ENCODE results near the gene POMT1.
"Not testable (repeated sequence)": the region's sequence is repeated elsewhere in the genome, so short reads cannot be mapped to it uniquely, and the experiment has no call there.

Gene POMT1

DNA sequence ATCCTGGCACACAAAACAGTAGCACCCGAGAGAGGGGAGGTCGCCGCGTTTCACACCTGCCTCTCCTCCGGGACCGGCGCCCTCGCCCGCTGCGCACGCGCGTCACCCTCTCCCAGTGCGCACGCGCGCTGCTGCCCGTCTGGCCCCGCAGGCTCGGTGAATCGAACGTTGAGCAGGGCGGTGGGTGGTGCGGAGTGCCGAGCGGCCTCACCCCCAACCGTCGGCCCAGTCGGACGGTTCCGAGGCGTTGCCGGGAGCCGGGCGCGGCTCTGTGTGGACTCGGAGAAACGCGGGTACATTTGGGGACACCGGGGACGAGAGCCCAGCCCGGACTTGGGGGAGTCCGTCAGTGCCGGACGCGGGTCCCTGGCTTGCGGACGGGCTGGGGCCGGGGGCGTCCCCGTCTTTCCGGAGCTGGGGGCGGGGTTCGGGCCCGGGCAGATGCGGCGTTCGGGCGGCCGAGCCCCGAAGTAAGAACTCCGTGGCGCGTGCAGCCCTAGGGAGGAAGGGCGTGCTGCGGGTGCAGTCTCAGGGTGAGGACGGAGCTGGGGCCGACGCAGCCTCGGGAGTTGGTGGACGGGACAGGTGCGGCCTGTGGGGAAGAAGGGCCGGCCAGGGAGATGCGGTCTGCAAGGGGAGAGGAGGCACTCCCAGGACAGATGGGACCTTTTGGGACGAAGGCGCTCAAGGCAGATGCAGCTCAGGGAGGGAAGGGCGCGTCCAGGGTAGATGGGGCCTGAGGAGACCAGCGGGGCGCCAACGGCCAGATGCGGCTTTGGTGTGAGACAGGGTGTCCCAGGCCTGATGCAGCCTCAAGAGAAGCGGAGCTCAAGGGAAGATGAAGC lies at the start of gene POMT1:
Gene POMT1, plus strand, starts transcription at position 138 of the 845 bp plus-strand sequence. CDS start 1,301 bp downstream, outside the sequence.
- Histone ChIP-seq H3K36me3 (ENCODE audit: control insufficient read depth in 1 of 2, insufficient read depth in 2 of 2, low read length in 2 of 2) (peaks cover 6 to 28% of the 10 kb centered on the region in 2 donors), H3K9me3 (ENCODE audit: control insufficient read depth in 1 of 2, low read length in 2 of 2) (no peaks in the 10 kb centered on the region), H3K27ac (ENCODE audit: low read depth, low read length) (no peak within 1 kb of the TSS), H3K9ac (ENCODE audit: low read depth in 1 of 2, low read length in 2 of 2) (peak within 1 kb of the TSS; percentile 63 to 76), H3K27me3 (ENCODE audit: control insufficient read depth in 1 of 2, insufficient read depth in 2 of 2, low read length in 2 of 2) (no peaks in the 10 kb centered on the region), H3K4me1 (ENCODE audit: control insufficient read depth in 1 of 2, insufficient read depth in 2 of 2, low read length in 2 of 2) (peaks cover 20 to 28% of the 10 kb centered on the region in 2 donors), H3K4me3 (ENCODE audit: low read depth in 1 of 2, low read length in 2 of 2) (peak within 1 kb of the TSS; percentile 79 to 82)

GRCh38 chr9:131454028-131454427 lies 48.7 kb upstream of the POMT1 start:
- Histone ChIP-seq H3K27ac (ENCODE audit: low read depth, low read length) (no peak overlapping the region), H3K4me1 (ENCODE audit: control insufficient read depth in 1 of 2, insufficient read depth in 2 of 2, low read length in 2 of 2) (no peaks in the 10 kb centered on the region), H3K36me3 (ENCODE audit: control insufficient read depth in 1 of 2, insufficient read depth in 2 of 2, low read length in 2 of 2) (peaks cover 36 to 81% of the 10 kb centered on the region in 2 donors), H3K27me3 (ENCODE audit: control insufficient read depth in 1 of 2, insufficient read depth in 2 of 2, low read length in 2 of 2) (no peaks in the 10 kb centered on the region), H3K4me3 (ENCODE audit: low read depth in 1 of 2, low read length in 2 of 2) (no peak overlapping the region), H3K9ac (ENCODE audit: low read depth in 1 of 2, low read length in 2 of 2) (no peak overlapping the region), H3K9me3 (ENCODE audit: control insufficient read depth in 1 of 2, low read length in 2 of 2) (no peaks in the 10 kb centered on the region)

- H3K4me1 ChIP-seq (ENCODE audit: control insufficient read depth in 1 of 2, insufficient read depth in 2 of 2, low read length in 2 of 2); H3K27ac ChIP-seq (ENCODE audit: low read depth, low read length); H3K4me3 ChIP-seq (ENCODE audit: low read depth in 1 of 2, low read length in 2 of 2); H3K9me3 ChIP-seq (ENCODE audit: control insufficient read depth in 1 of 2, low read length in 2 of 2); H3K27me3 ChIP-seq (ENCODE audit: control insufficient read depth in 1 of 2, insufficient read depth in 2 of 2, low read length in 2 of 2); H3K9ac ChIP-seq (ENCODE audit: low read depth in 1 of 2, low read length in 2 of 2): not testable (repeated sequence)
- H3K36me3 ChIP-seq (ENCODE audit: control insufficient read depth in 1 of 2, insufficient read depth in 2 of 2, low read length in 2 of 2), result peaks cover 44 to 83% of the 10 kb centered on the region in 2 donors
Measured at GRCh38 chr9:131455655-131456054, 47.1 kb upstream of the POMT1 start.

DNA sequence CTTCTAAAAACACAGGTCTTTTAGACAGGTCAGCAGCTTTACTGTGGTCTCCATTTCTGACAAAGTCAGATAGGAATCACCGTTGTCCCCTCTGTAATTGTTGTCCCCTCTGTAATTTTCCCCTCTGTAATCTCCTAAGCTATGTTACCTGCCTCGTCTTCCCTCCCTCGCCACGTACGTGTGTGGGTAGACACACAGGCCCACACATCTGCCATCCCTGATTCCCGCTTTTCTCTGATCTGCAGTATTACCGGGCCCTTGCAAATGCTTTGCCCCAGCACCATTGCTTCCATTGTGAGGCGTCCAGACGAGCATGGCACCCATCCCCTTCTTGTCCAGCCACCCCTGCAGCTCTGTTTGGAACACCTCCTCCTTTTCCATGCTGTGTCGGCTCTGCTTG lies 45.0 kb upstream of the POMT1 start:
- H3K9me3 ChIP-seq (ENCODE audit: control insufficient read depth in 1 of 2, low read length in 2 of 2), result no peaks in the 10 kb centered on the region
- no peaks in the 10 kb centered on the region for H3K27me3 ChIP-seq (ENCODE audit: control insufficient read depth in 1 of 2, insufficient read depth in 2 of 2, low read length in 2 of 2)
- H3K36me3 ChIP-seq (ENCODE audit: control insufficient read depth in 1 of 2, insufficient read depth in 2 of 2, low read length in 2 of 2), result peaks cover 49 to 90% of the 10 kb centered on the region in 2 donors
- H3K27ac ChIP-seq (ENCODE audit: low read depth, low read length), result no peak overlapping the region
- H3K4me1 ChIP-seq (ENCODE audit: control insufficient read depth in 1 of 2, insufficient read depth in 2 of 2, low read length in 2 of 2), result no peaks in the 10 kb centered on the region
- no peak overlapping the region for H3K4me3 ChIP-seq (ENCODE audit: low read depth in 1 of 2, low read length in 2 of 2)
- H3K9ac ChIP-seq (ENCODE audit: low read depth in 1 of 2, low read length in 2 of 2), result no peak overlapping the region

DNA sequence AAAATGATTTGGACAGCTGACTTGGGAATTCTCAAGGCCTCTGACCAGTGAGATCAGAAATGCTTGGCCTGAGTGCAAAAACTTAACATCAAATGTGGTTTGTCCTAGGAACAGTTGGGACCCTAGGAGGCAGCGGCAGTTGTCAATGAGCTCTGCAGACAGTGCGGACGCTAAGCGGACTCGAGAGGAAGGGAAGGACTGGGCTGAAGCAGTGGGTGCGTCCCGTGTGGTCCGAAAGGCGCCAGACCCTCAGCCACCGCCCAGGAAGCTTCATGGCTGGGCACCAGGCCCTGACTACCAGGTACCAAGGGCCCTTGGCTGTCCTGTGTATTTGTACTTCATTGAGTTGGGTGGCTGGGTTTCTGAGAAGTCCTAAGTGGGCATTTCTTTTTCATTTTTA lies 43.7 kb upstream of the POMT1 start:
- Histone ChIP-seq H3K4me1 (ENCODE audit: control insufficient read depth in 1 of 2, insufficient read depth in 2 of 2, low read length in 2 of 2) (no peaks in the 10 kb centered on the region), H3K9me3 (ENCODE audit: control insufficient read depth in 1 of 2, low read length in 2 of 2) (no peaks in the 10 kb centered on the region), H3K4me3 (ENCODE audit: low read depth in 1 of 2, low read length in 2 of 2) (no peak overlapping the region), H3K9ac (ENCODE audit: low read depth in 1 of 2, low read length in 2 of 2) (no peak overlapping the region), H3K36me3 (ENCODE audit: control insufficient read depth in 1 of 2, insufficient read depth in 2 of 2, low read length in 2 of 2) (peaks cover 51 to 86% of the 10 kb centered on the region in 2 donors), H3K27ac (ENCODE audit: low read depth, low read length) (no peak overlapping the region), H3K27me3 (ENCODE audit: control insufficient read depth in 1 of 2, insufficient read depth in 2 of 2, low read length in 2 of 2) (no peaks in the 10 kb centered on the region)

GRCh38 chr9:131461166-131461565 lies 41.6 kb upstream of the POMT1 start:
- Histone ChIP-seq H3K4me1 (ENCODE audit: control insufficient read depth in 1 of 2, insufficient read depth in 2 of 2, low read length in 2 of 2) (no peaks in the 10 kb centered on the region), H3K36me3 (ENCODE audit: control insufficient read depth in 1 of 2, insufficient read depth in 2 of 2, low read length in 2 of 2) (peaks cover 55 to 88% of the 10 kb centered on the region in 2 donors), H3K27me3 (ENCODE audit: control insufficient read depth in 1 of 2, insufficient read depth in 2 of 2, low read length in 2 of 2) (no peaks in the 10 kb centered on the region), H3K4me3 (ENCODE audit: low read depth in 1 of 2, low read length in 2 of 2) (no peak overlapping the region), H3K9me3 (ENCODE audit: control insufficient read depth in 1 of 2, low read length in 2 of 2) (no peaks in the 10 kb centered on the region), H3K27ac (ENCODE audit: low read depth, low read length) (no peak overlapping the region), H3K9ac (ENCODE audit: low read depth in 1 of 2, low read length in 2 of 2) (no peak overlapping the region)

DNA sequence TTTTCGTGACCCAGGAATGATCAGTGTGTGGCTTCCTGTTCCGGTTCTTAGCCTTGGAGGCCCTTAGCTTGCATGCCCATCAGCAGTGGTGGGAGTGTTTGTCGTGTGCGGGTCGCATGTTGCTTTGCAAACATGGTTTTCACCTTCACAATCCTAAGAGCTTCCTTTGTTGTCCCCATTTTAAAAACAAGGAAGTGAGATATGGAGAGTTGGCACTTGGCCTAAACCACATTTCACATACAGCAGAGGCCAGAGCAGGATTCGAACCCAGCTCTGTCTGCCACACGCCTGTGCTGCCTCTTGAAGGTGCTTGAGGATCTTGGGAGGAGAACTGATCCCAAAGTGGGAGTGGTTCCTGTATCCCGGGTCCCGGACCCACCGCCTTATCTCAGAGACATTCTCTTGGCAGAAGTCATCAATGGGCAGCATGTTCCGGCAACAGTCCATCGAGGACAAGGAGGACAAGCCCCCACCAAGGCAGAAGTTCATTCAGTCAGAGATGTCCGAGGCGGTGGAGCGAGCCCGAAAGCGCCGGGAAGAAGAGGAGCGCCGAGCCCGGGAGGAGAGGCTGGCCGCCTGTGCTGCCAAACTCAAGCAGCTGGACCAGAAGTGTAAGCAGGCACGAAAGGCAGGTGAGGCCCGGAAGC lies 38.2 kb upstream of the POMT1 start:
- H3K4me1 ChIP-seq (ENCODE audit: control insufficient read depth in 1 of 2, insufficient read depth in 2 of 2, low read length in 2 of 2), result no peaks in the 10 kb centered on the region
- H3K9ac ChIP-seq (ENCODE audit: low read depth in 1 of 2, low read length in 2 of 2), result no peak overlapping the region
- H3K4me3 ChIP-seq (ENCODE audit: low read depth in 1 of 2, low read length in 2 of 2), result no peak overlapping the region
- no peaks in the 10 kb centered on the region for H3K9me3 ChIP-seq (ENCODE audit: control insufficient read depth in 1 of 2, low read length in 2 of 2)
- H3K27ac ChIP-seq (ENCODE audit: low read depth, low read length), result no peak overlapping the region
- no peaks in the 10 kb centered on the region for H3K27me3 ChIP-seq (ENCODE audit: control insufficient read depth in 1 of 2, insufficient read depth in 2 of 2, low read length in 2 of 2)
- peaks cover 55 to 89% of the 10 kb centered on the region in 2 donors for H3K36me3 ChIP-seq (ENCODE audit: control insufficient read depth in 1 of 2, insufficient read depth in 2 of 2, low read length in 2 of 2)

- Histone ChIP-seq H3K36me3 (ENCODE audit: control insufficient read depth in 1 of 2, insufficient read depth in 2 of 2, low read length in 2 of 2) (peaks cover 57 to 89% of the 10 kb centered on the region in 2 donors), H3K4me1 (ENCODE audit: control insufficient read depth in 1 of 2, insufficient read depth in 2 of 2, low read length in 2 of 2) (no peaks in the 10 kb centered on the region), H3K4me3 (ENCODE audit: low read depth in 1 of 2, low read length in 2 of 2) (no peak overlapping the region), H3K27ac (ENCODE audit: low read depth, low read length) (no peak overlapping the region), H3K9ac (ENCODE audit: low read depth in 1 of 2, low read length in 2 of 2) (no peak overlapping the region), H3K9me3 (ENCODE audit: control insufficient read depth in 1 of 2, low read length in 2 of 2) (no peaks in the 10 kb centered on the region), H3K27me3 (ENCODE audit: control insufficient read depth in 1 of 2, insufficient read depth in 2 of 2, low read length in 2 of 2) (no peaks in the 10 kb centered on the region)
Measured at GRCh38 chr9:131465401-131465800, 37.3 kb upstream of the POMT1 start.

DNA sequence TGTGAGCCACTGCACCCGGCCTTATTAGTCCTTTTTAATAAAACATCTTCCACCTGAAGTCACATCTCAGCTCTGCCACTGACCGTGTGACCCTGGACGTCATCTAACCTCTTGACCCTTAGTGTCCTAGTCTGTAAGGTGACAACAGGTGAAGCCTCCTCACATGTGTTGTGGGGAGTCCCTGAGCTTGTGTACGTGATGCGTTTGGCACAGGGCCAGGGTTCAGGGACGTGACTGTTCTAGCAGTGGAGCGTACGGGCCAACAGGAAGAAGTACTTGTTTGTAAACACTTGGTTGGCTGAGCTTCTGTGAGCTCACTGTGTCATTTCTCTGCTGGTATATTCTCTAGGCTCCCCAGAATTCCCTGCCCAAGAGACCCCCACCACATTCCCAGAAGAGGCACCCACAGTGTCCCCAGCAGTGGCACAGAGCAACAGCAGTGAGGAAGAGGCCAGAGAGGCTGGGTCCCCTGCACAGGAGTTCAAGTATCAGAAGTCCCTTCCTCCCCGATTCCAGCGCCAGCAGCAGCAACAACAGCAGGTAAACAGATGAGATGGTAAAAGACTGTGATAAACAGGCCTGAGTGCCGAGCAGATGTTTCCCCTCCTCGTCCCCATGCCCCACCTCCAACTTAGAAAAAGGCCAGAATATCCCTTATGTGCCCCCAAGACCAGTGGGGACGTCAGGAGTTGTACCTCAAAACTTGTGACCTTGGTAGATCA lies 35.3 kb upstream of the POMT1 start:
- H3K36me3 ChIP-seq (ENCODE audit: control insufficient read depth in 1 of 2, insufficient read depth in 2 of 2, low read length in 2 of 2), result peaks cover 55 to 85% of the 10 kb centered on the region in 2 donors
- H3K27ac ChIP-seq (ENCODE audit: low read depth, low read length), result no peak overlapping the region
- H3K9ac ChIP-seq (ENCODE audit: low read depth in 1 of 2, low read length in 2 of 2), result no peak overlapping the region
- no peak overlapping the region for H3K4me3 ChIP-seq (ENCODE audit: low read depth in 1 of 2, low read length in 2 of 2)
- H3K27me3 ChIP-seq (ENCODE audit: control insufficient read depth in 1 of 2, insufficient read depth in 2 of 2, low read length in 2 of 2), result no peaks in the 10 kb centered on the region
- H3K9me3 ChIP-seq (ENCODE audit: control insufficient read depth in 1 of 2, low read length in 2 of 2), result no peaks in the 10 kb centered on the region
- H3K4me1 ChIP-seq (ENCODE audit: control insufficient read depth in 1 of 2, insufficient read depth in 2 of 2, low read length in 2 of 2), result no peaks in the 10 kb centered on the region

- Histone ChIP-seq H3K9ac (ENCODE audit: low read depth in 1 of 2, low read length in 2 of 2) (no peak overlapping the region), H3K9me3 (ENCODE audit: control insufficient read depth in 1 of 2, low read length in 2 of 2) (no peaks in the 10 kb centered on the region), H3K36me3 (ENCODE audit: control insufficient read depth in 1 of 2, insufficient read depth in 2 of 2, low read length in 2 of 2) (peaks cover 52 to 88% of the 10 kb centered on the region in 2 donors), H3K27ac (ENCODE audit: low read depth, low read length) (no peak overlapping the region), H3K4me3 (ENCODE audit: low read depth in 1 of 2, low read length in 2 of 2) (no peak overlapping the region), H3K27me3 (ENCODE audit: control insufficient read depth in 1 of 2, insufficient read depth in 2 of 2, low read length in 2 of 2) (no peaks in the 10 kb centered on the region), H3K4me1 (ENCODE audit: control insufficient read depth in 1 of 2, insufficient read depth in 2 of 2, low read length in 2 of 2) (no peaks in the 10 kb centered on the region)
Measured at GRCh38 chr9:131468031-131468430, 34.7 kb upstream of the POMT1 start.

All from duodenal mucosa (tissue), 2 donors.